HCT116 (cell line): ENCODE measurements around the gene ETNK2. TPM values are rescaled to one million over a fixed set of nuclear protein-coding genes. Genes with fewer than 3 reads are reported as not detected.

Experiments
- ATAC-seq: fragments of 200-7000 bp; cut with Tn5 transposase; 2 replicates; pipeline ENCODE4 v1.9.1; 2020; ENCODE audit warnings: mild to moderate bottlenecking, moderate library complexity
- BruUV-seq: library from RNA; stranded (reverse); fragments of 400-500 nt; replicated peaks from 2 replicates; lab custom pipeline; 2021; lab: Mats Ljungman, UMichigan
- CTCF ChIA-PET: fragments of 300-600 bp; sonication (Branson Sonifier 250); formaldehyde crosslinking; loops from one replicate; lab custom pipeline; 2021; ENCODE audit warnings: antibody characterized with exemption; lab: Charles Lee
- POLR2A ChIA-PET: fragments of 300-600, 350-600 bp; sonication (Branson Sonifier 250); formaldehyde crosslinking; loops from one replicate; lab custom pipeline; 2021; ENCODE audit warnings: antibody characterized with exemption; lab: Charles Lee
- RAD21 ChIA-PET, 2 experiments: fragments of 300-600 bp; sonication (Branson Sonifier 250); formaldehyde crosslinking; loops; one replicate each; lab custom pipeline; 2023; ENCODE audit warnings: low total read pairs in 2 of 2; ENCODE audit not compliant: uncharacterized antibody in 2 of 2, unreplicated experiment in 2 of 2, low non-redundant PET in 1 of 2; lab: Charles Lee
- DNase-seq: peaks from one replicate; pipeline ENCODE4 v3.0.0-alpha.2; 2010; ENCODE audit warnings: low read depth, low spot score
- H2AFZ ChIP-seq: fragments of 200-600 bp; shearing (Covaris generic), sonication (generic); 2 replicates; pipeline ENCODE4 v1.6.1; 2017; ENCODE audit warnings: low read depth, mixed run types, mixed read lengths, antibody characterized with exemption, low read length; ENCODE audit not compliant: poor library complexity, severe bottlenecking
- H3K27ac ChIP-seq: 2 replicates; pipeline ENCODE4 v1.5.1; 2012; ENCODE audit warnings: low read depth, low read length
- H3K27me3 ChIP-seq: fragments of 200-600 bp; sonication (generic); 2 replicates; pipeline ENCODE4 v1.6.1; 2016; ENCODE audit warnings: mixed run types, low read length, mixed read lengths; ENCODE audit not compliant: insufficient read depth
- H3K36me3 ChIP-seq, 2 experiments: fragments of 200-500 bp in 1 of 2; fragments of 200-600 bp in 1 of 2; sonication (Bioruptor generic) in 1 of 2; sonication (generic) in 1 of 2; 2 replicates each; pipeline versions ENCODE4 v1.5.1 to v1.6.1; 2014 to 2016; ENCODE audit warnings: low read length in 2 of 2, inconsistent platforms in 1 of 2, mixed read lengths in 1 of 2, mixed run types in 1 of 2; ENCODE audit not compliant: insufficient read depth in 2 of 2, control insufficient read depth in 1 of 2
- H3K4me1 ChIP-seq, 2 experiments: fragments of 200-600 bp in 1 of 2; sonication (generic) in 1 of 2; 2 replicates each; pipeline versions ENCODE4 v1.5.1 to v1.6.1; 2012 to 2017; ENCODE audit warnings: low read length in 2 of 2, inconsistent platforms in 1 of 2, mild to moderate bottlenecking in 1 of 2, mixed read lengths in 1 of 2, mixed run types in 1 of 2, moderate library complexity in 1 of 2; ENCODE audit not compliant: insufficient read depth in 2 of 2, control insufficient read depth in 1 of 2
- H3K4me2 ChIP-seq: fragments of 200-600 bp; sonication (generic); 2 replicates; pipeline ENCODE4 v1.6.1; 2017; ENCODE audit warnings: mixed run types, low read length, mixed read lengths
- H3K4me3 ChIP-seq, 2 experiments: fragments of 200-600 bp in 1 of 2; sonication (generic) in 1 of 2; replicated peaks in 1 of 2; 2 replicates each; pipeline ENCODE4 v1.5.1; 2011 to 2016; ENCODE audit warnings: low read length in 2 of 2, control low read depth in 1 of 2, low read depth in 1 of 2, mild to moderate bottlenecking in 1 of 2, mixed read lengths in 1 of 2, mixed run types in 1 of 2
- H3K79me2 ChIP-seq: fragments of 200-600 bp; sonication (generic); 2 replicates; pipeline ENCODE4 v1.6.1; 2017; ENCODE audit warnings: mild to moderate bottlenecking, mixed run types, low read length, moderate library complexity, mixed read lengths; ENCODE audit not compliant: insufficient read depth
- H3K9ac ChIP-seq: fragments of 200-600 bp; sonication (generic); 2 replicates; pipeline ENCODE4 v1.6.1; 2016; ENCODE audit warnings: low read length, mixed read lengths
- H3K9me2 ChIP-seq: fragments of 200-600 bp; sonication (generic), shearing (Covaris generic); 2 replicates; pipeline ENCODE4 v1.6.1; 2017; ENCODE audit warnings: mixed run types, mild to moderate bottlenecking, moderate library complexity; ENCODE audit not compliant: insufficient read depth
- H3K9me3 ChIP-seq, 2 experiments: fragments of 200-500 bp in 1 of 2; fragments of 200-600 bp in 1 of 2; sonication (Bioruptor generic) in 1 of 2; sonication (generic) in 1 of 2; 2 replicates each; pipeline ENCODE4 v1.6.1; 2014 to 2017; ENCODE audit warnings: low read length in 2 of 2, mixed read lengths in 2 of 2, inconsistent platforms in 1 of 2, low read depth in 1 of 2, mild to moderate bottlenecking in 1 of 2, mixed run types in 1 of 2, moderate library complexity in 1 of 2; ENCODE audit not compliant: control insufficient read depth in 1 of 2, insufficient read depth in 1 of 2
- H4K20me1 ChIP-seq: fragments of 200-600 bp; sonication (generic), shearing (Covaris generic); 2 replicates; pipeline ENCODE4 v1.6.1; 2017; ENCODE audit warnings: mixed run types, mild to moderate bottlenecking, moderate library complexity; ENCODE audit not compliant: insufficient read depth
- ELF1 ChIP-seq: IDR thresholded peaks from 2 replicates; pipeline ENCODE4 v1.6.1; 2012; ENCODE audit warnings: low read depth, borderline replicate concordance
- EZH2 ChIP-seq: fragments of 200-600 bp; sonication (generic); IDR thresholded peaks from 2 replicates; pipeline ENCODE4 v1.6.1; 2017; ENCODE audit warnings: antibody characterized with exemption, mixed run types
- SRF ChIP-seq: IDR thresholded peaks from 2 replicates; pipeline ENCODE4 v1.6.1; 2012; ENCODE audit warnings: low read depth
- intact Hi-C: fragments of 100-400 bp; cut with micrococcal nuclease; formaldehyde crosslinking; loops from 2 replicates; pipeline ENCODE4 v1.10.0; 2022
- total RNA-seq: library from RNA; stranded (reverse); gene quantifications from one replicate; pipeline ENCODE4 v1.2.1, GENCODE V29; 2021; ENCODE audit not compliant: unreplicated experiment

The ETNK2 gene
- total RNA-seq, 1 experiment from 2014 or later = 16.1 TPM

GRCh38 chr1:204114606-204115005, 37.2 kb downstream of the ETNK2 start:
- Histone ChIP-seq H3K27me3 (no peaks in the 10 kb centered on the region), H4K20me1 (no peaks in the 10 kb centered on the region), H2AFZ (no peak overlapping the region), H3K4me1 (peaks cover 14 to 24% of the 10 kb centered on the region in 2 experiments; a peak in 3 of 4 replicates), H3K36me3 (no peaks in the 10 kb centered on the region; a peak in 1 of 4 replicates), H3K9me2 (no peaks in the 10 kb centered on the region), H3K79me2 (peaks cover 5% of the 10 kb centered on the region; the same call in 1 of the 2 replicates), H3K9ac (no peak overlapping the region), H3K4me3 (no peak overlapping the region), H3K4me2 (no peak overlapping the region), H3K27ac (no peak overlapping the region), H3K9me3 (no peaks in the 10 kb centered on the region)
- ChIA-PET POLR2A (no interaction called here), RAD21 (no interaction called here), CTCF (no interaction called here)
- DNase-seq = no peak
- BruUV-seq = no TSS peak
- ATAC-seq = no peak
- intact Hi-C loops = no loop called here
- TF ChIP-seq EZH2 = no peak

- no peak overlapping the region for H3K4me3 ChIP-seq
- no peak overlapping the region for H3K9ac ChIP-seq
- RAD21 ChIA-PET = no interaction called here
- peaks cover 5% of the 10 kb centered on the region; the same call in 1 of the 2 replicates for H3K79me2 ChIP-seq
- H3K27ac ChIP-seq = no peak overlapping the region
- TSS peak; percentile 32 for BruUV-seq
- no peak overlapping the region for H2AFZ ChIP-seq
- no peak overlapping the region for H3K4me2 ChIP-seq
- no peak for DNase-seq
- CTCF ChIA-PET = interaction anchor here (3.5 kb wide), 1 partner anchor 14 kb away, joined by 16 read pairs; no protein-coding TSS in a partner anchor
- H3K9me3 ChIP-seq = no peaks in the 10 kb centered on the region
- no peak for ATAC-seq
- H3K4me1 ChIP-seq = peaks cover 14 to 24% of the 10 kb centered on the region in 2 experiments; a peak in 3 of 4 replicates
- H3K36me3 ChIP-seq = no peaks in the 10 kb centered on the region; a peak in 1 of 4 replicates
- H3K9me2 ChIP-seq = no peaks in the 10 kb centered on the region
- POLR2A ChIA-PET = no interaction called here
- intact Hi-C loops = no loop called here
- H3K27me3 ChIP-seq = no peaks in the 10 kb centered on the region
- no peaks in the 10 kb centered on the region for H4K20me1 ChIP-seq
- TF ChIP-seq SRF = no peak
- TF ChIP-seq ELF1 = no peak
These were observed 37.9 kb downstream of the ETNK2 start for GRCh38 chr1:204113896-204114295.
